SH-SY5Y (cell line): ENCODE results near the gene MED10.

Experiments
- GATA2 ChIP-seq: IDR thresholded peaks from 2 replicates; pipeline ENCODE4 v1.6.1; 2011; ENCODE audit warnings: mild to moderate bottlenecking, low read depth, low read length
- GATA3 ChIP-seq: IDR thresholded peaks from 2 replicates; pipeline ENCODE4 v1.6.1; 2011; ENCODE audit warnings: low read depth, mild to moderate bottlenecking, low read length, moderate library complexity

- TF ChIP-seq GATA2 = no peak
- no peak for TF ChIP-seq GATA3
Observed at GRCh38 chr5:6377582-6377904, 804 bp downstream of the MED10 start.
